HG02759 (cell line): Measurements from ENCODE around the gene BCAS3.
"Not testable (repeated sequence)": the region's sequence is repeated elsewhere in the genome, so short reads cannot be mapped to it uniquely, and the experiment has no call there.

ENCODE experiments used
- ATAC-seq: cut with Tn5 transposase; IDR thresholded peaks from one replicate; pipeline ENCODE4 v1.9.1; 2021; ENCODE audit warnings: mild to moderate bottlenecking, moderate library complexity; ENCODE audit not compliant: unreplicated experiment

BCAS3 gene

GRCh38 chr17:61351745-61352407, 674.2 kb downstream of the BCAS3 start:
- no peak for ATAC-seq

GRCh38 chr17:61352408-61352770, 674.7 kb downstream of the BCAS3 start:
- no peak for ATAC-seq

- no peak for ATAC-seq
Observed at GRCh38 chr17:61352781-61353491, 675.3 kb downstream of the BCAS3 start.

- no peak for ATAC-seq
Observed at GRCh38 chr17:61353615-61354014, 676.0 kb downstream of the BCAS3 start.

GRCh38 chr17:61354895-61355874, 677.5 kb downstream of the BCAS3 start:
- ATAC-seq = no peak

GRCh38 chr17:61357061-61357460, 679.4 kb downstream of the BCAS3 start:
- not testable (repeated sequence) for ATAC-seq

- ATAC-seq = not testable (repeated sequence)
Observed at GRCh38 chr17:61359513-61359912, 681.9 kb downstream of the BCAS3 start.

- no peak for ATAC-seq
Observed at GRCh38 chr17:61360318-61360943, 682.8 kb downstream of the BCAS3 start.

GRCh38 chr17:61361084-61361483, 683.4 kb downstream of the BCAS3 start:
- ATAC-seq = no peak

GRCh38 chr17:61362396-61362795, 684.7 kb downstream of the BCAS3 start:
- ATAC-seq = no peak

- no peak for ATAC-seq
Observed at GRCh38 chr17:61362852-61363600, 685.4 kb downstream of the BCAS3 start.

GRCh38 chr17:61363601-61364462, 686.2 kb downstream of the BCAS3 start:
- ATAC-seq = no peak

- ATAC-seq = no peak
Observed at GRCh38 chr17:61364463-61364846, 686.8 kb downstream of the BCAS3 start.

GRCh38 chr17:61366076-61366714, 688.5 kb downstream of the BCAS3 start:
- no peak for ATAC-seq

- ATAC-seq = no peak
Observed at GRCh38 chr17:61366715-61367413, 689.2 kb downstream of the BCAS3 start.

GRCh38 chr17:61368049-61368831, 690.6 kb downstream of the BCAS3 start:
- ATAC-seq = no peak

GRCh38 chr17:61368832-61369450, 691.3 kb downstream of the BCAS3 start:
- no peak for ATAC-seq
